Astrocyte (in vitro differentiated cells and primary cell): ENCODE measurements around the gene CELA3B. TPM values are rescaled to one million over a fixed set of nuclear protein-coding genes. Genes with fewer than 3 reads are reported as not detected.
"Not testable (repeated sequence)": the region's sequence is repeated elsewhere in the genome, so short reads cannot be mapped to it uniquely, and the experiment has no call there.

Experiments used
- DNase-seq: peaks from one replicate; pipeline ENCODE4 v3.0.0-alpha.2; 2010; ENCODE audit warnings: low read depth
- FAIRE-seq: peaks from 2 replicates; lab custom pipeline; 2011; peaks lifted over from hg19 to GRCh38; lab: Jason Lieb, UNC
- H2AFZ ChIP-seq: 2 replicates; pipeline ENCODE4 v1.6.0; 2012; ENCODE audit warnings: low read depth, low read length, inconsistent platforms
- H3K27ac ChIP-seq: 2 replicates; pipeline ENCODE4 v1.5.1; 2011; ENCODE audit warnings: low read depth, low read length, inconsistent platforms
- H3K27me3 ChIP-seq: 2 replicates; pipeline ENCODE4 v1.6.0; 2011; ENCODE audit warnings: low read length, inconsistent platforms; ENCODE audit not compliant: insufficient read depth
- H3K36me3 ChIP-seq: 2 replicates; pipeline ENCODE4 v1.5.1; 2011; ENCODE audit warnings: low read length, inconsistent platforms; ENCODE audit not compliant: insufficient read depth
- H3K4me1 ChIP-seq: 2 replicates; pipeline ENCODE4 v1.5.1; 2011; ENCODE audit warnings: low read length, inconsistent platforms; ENCODE audit not compliant: insufficient read depth
- H3K4me2 ChIP-seq: 2 replicates; pipeline ENCODE4 v1.6.0; 2012; ENCODE audit warnings: low read length, inconsistent platforms
- H3K4me3 ChIP-seq: 2 replicates; pipeline ENCODE4 v1.5.1; 2011; ENCODE audit warnings: low read depth, mild to moderate bottlenecking, low read length, inconsistent platforms; ENCODE audit not compliant: insufficient read depth
- H3K79me2 ChIP-seq: 2 replicates; pipeline ENCODE4 v1.6.0; 2012; ENCODE audit warnings: mild to moderate bottlenecking, low read length, inconsistent platforms; ENCODE audit not compliant: insufficient read depth
- H3K9ac ChIP-seq: 2 replicates; pipeline ENCODE4 v1.6.0; 2012; ENCODE audit warnings: mild to moderate bottlenecking, low read length, inconsistent platforms
- H3K9me3 ChIP-seq: 2 replicates; pipeline ENCODE4 v1.5.1; 2012; ENCODE audit warnings: low read depth, mild to moderate bottlenecking, low read length, inconsistent platforms; ENCODE audit not compliant: insufficient read depth
- H4K20me1 ChIP-seq: 2 replicates; pipeline ENCODE4 v1.6.0; 2012; ENCODE audit warnings: low read length, inconsistent platforms; ENCODE audit not compliant: insufficient read depth
- H3K27ac Mint-ChIP-seq: one replicate; pipeline ENCODE4 v1.8.0; 2021; ENCODE audit warnings: mild to moderate bottlenecking, mixed read lengths; ENCODE audit not compliant: unreplicated experiment
- H3K27me3 Mint-ChIP-seq: one replicate; pipeline ENCODE4 v1.8.0; 2021; ENCODE audit warnings: low read depth, mixed read lengths; ENCODE audit not compliant: unreplicated experiment
- H3K36me3 Mint-ChIP-seq: one replicate; pipeline ENCODE4 v1.8.0; 2021; ENCODE audit warnings: low read depth, mixed read lengths; ENCODE audit not compliant: unreplicated experiment
- H3K4me1 Mint-ChIP-seq: one replicate; pipeline ENCODE4 v1.8.0; 2021; ENCODE audit warnings: low read depth, mixed read lengths; ENCODE audit not compliant: unreplicated experiment
- H3K4me3 Mint-ChIP-seq: one replicate; pipeline ENCODE4 v1.8.0; 2021; ENCODE audit warnings: mild to moderate bottlenecking, moderate library complexity, mixed read lengths; ENCODE audit not compliant: unreplicated experiment
- H3K9me3 Mint-ChIP-seq: one replicate; pipeline ENCODE4 v1.8.0; 2021; ENCODE audit warnings: mild to moderate bottlenecking, mixed read lengths; ENCODE audit not compliant: unreplicated experiment
- total RNA-seq: library from RNA; stranded (reverse); gene quantifications from 2 replicates; pipeline ENCODE4 v1.2.1, GENCODE V29; 2021

Gene CELA3B
- total RNA-seq, 1 donor from 2014 or later: not detected

GRCh38 chr1:21994716-21995115 lies 17.9 kb downstream of the CELA3B start:
- H3K27ac Mint-ChIP-seq, DNase-seq, FAIRE-seq, H3K4me3 ChIP-seq, H2AFZ ChIP-seq, H3K9me3 Mint-ChIP-seq, H3K27ac ChIP-seq, H3K27me3 ChIP-seq, H3K27me3 Mint-ChIP-seq, H3K4me1 ChIP-seq, H3K36me3 ChIP-seq, H3K4me1 Mint-ChIP-seq, H3K9ac ChIP-seq, H3K79me2 ChIP-seq, H3K4me2 ChIP-seq, H3K36me3 Mint-ChIP-seq, H3K9me3 ChIP-seq, H3K4me3 Mint-ChIP-seq, H4K20me1 ChIP-seq: not testable (repeated sequence)

- not testable (repeated sequence) for H3K27ac ChIP-seq, H3K36me3 Mint-ChIP-seq, H3K27ac Mint-ChIP-seq, H3K4me2 ChIP-seq, H3K27me3 Mint-ChIP-seq, H3K36me3 ChIP-seq, H3K79me2 ChIP-seq, DNase-seq, H3K4me1 ChIP-seq, H3K4me1 Mint-ChIP-seq, H2AFZ ChIP-seq, H3K9me3 ChIP-seq, H3K9me3 Mint-ChIP-seq, FAIRE-seq, H3K4me3 ChIP-seq, H4K20me1 ChIP-seq, H3K9ac ChIP-seq, H3K4me3 Mint-ChIP-seq, H3K27me3 ChIP-seq
These were observed 19.8 kb downstream of the CELA3B start for GRCh38 chr1:21996663-21996970.

- H3K36me3 ChIP-seq, H3K9ac ChIP-seq, H3K27me3 ChIP-seq, H3K4me3 Mint-ChIP-seq, H3K27ac ChIP-seq, H2AFZ ChIP-seq, H3K9me3 ChIP-seq, H3K4me1 ChIP-seq, H3K9me3 Mint-ChIP-seq, H3K27ac Mint-ChIP-seq, DNase-seq, H3K27me3 Mint-ChIP-seq, H3K36me3 Mint-ChIP-seq, H4K20me1 ChIP-seq, H3K79me2 ChIP-seq, H3K4me3 ChIP-seq, H3K4me1 Mint-ChIP-seq, H3K4me2 ChIP-seq, FAIRE-seq: not testable (repeated sequence)
These were observed 21.2 kb downstream of the CELA3B start for GRCh38 chr1:21997891-21998623.

GRCh38 chr1:21998624-21999294 lies 21.9 kb downstream of the CELA3B start:
- H3K9ac ChIP-seq, H2AFZ ChIP-seq, H3K4me3 Mint-ChIP-seq, H3K4me2 ChIP-seq, DNase-seq, H3K4me1 ChIP-seq, H3K9me3 Mint-ChIP-seq, H3K27me3 Mint-ChIP-seq, H3K4me1 Mint-ChIP-seq, FAIRE-seq, H3K36me3 Mint-ChIP-seq, H3K27me3 ChIP-seq, H3K79me2 ChIP-seq, H3K9me3 ChIP-seq, H3K36me3 ChIP-seq, H3K27ac ChIP-seq, H3K27ac Mint-ChIP-seq, H3K4me3 ChIP-seq, H4K20me1 ChIP-seq: not testable (repeated sequence)

- H3K4me1 ChIP-seq, H3K9ac ChIP-seq, H3K4me2 ChIP-seq, H3K36me3 ChIP-seq, H2AFZ ChIP-seq, H3K9me3 Mint-ChIP-seq, H3K4me3 ChIP-seq, H3K27ac ChIP-seq, FAIRE-seq, H4K20me1 ChIP-seq, H3K27me3 ChIP-seq, H3K9me3 ChIP-seq, DNase-seq, H3K79me2 ChIP-seq, H3K27me3 Mint-ChIP-seq, H3K4me3 Mint-ChIP-seq, H3K4me1 Mint-ChIP-seq, H3K36me3 Mint-ChIP-seq, H3K27ac Mint-ChIP-seq: not testable (repeated sequence)
These were observed 22.8 kb downstream of the CELA3B start for GRCh38 chr1:21999645-22000044.
